ENCODE measurements around the gene SPATA3.

SPATA3 gene

GRCh38 chr2:230998882-230999281 lies 3.0 kb downstream of the SPATA3 start:
- Histone ChIP-seq H3K9me3 (ENCODE audit: control insufficient read depth, insufficient read depth, low read depth, low read length) (no peaks in the 10 kb centered on the region), H3K4me3 (ENCODE audit: low read depth, low read length) (no peak overlapping the region), H3K4me1 (ENCODE audit: control insufficient read depth, insufficient read depth, low read length) (no peaks in the 10 kb centered on the region), H3K36me3 (ENCODE audit: control insufficient read depth in 2 of 2, insufficient read depth in 1 of 2, low read length in 2 of 2) (no peaks in the 10 kb centered on the region), H3K27ac (ENCODE audit: extremely low read depth, low read depth, low read length) (no peak overlapping the region)
- no peak for TF ChIP-seq ZNF394 (tag by site-specific recombination; IDR thresholded peaks at IDR 0.05; ENCODE audit: borderline replicate concordance)
- TF ChIP-seq ZNF121 (tag by site-specific recombination; IDR thresholded peaks at IDR 0.05): no peak
- no peak for TF ChIP-seq PRDM6 (tag by site-specific recombination; IDR thresholded peaks at IDR 0.05)
- TF ChIP-seq TSHZ1 (tag by site-specific recombination; IDR thresholded peaks at IDR 0.05; ENCODE audit: borderline replicate concordance): no peak
- no peak for TF ChIP-seq ZNF354C (tag by site-specific recombination; IDR thresholded peaks at IDR 0.05; ENCODE audit: borderline replicate concordance, low read depth)
- TF ChIP-seq ZNF426 (tag by site-specific recombination; IDR thresholded peaks at IDR 0.05): no peak
- TF ChIP-seq ZNF19 (tag by site-specific recombination; IDR thresholded peaks at IDR 0.05; ENCODE audit: low read depth): no peak
- TF ChIP-seq GLI2 (tag by site-specific recombination; IDR thresholded peaks at IDR 0.05; ENCODE audit: borderline replicate concordance, low read depth): no peak
- no peak for TF ChIP-seq ZNF23 (tag by site-specific recombination; IDR thresholded peaks at IDR 0.05; ENCODE audit: borderline replicate concordance)
- TF ChIP-seq ZNF580 (tag by site-specific recombination; IDR thresholded peaks at IDR 0.05): no peak
- no peak for TF ChIP-seq EGR2 (tag by site-specific recombination; IDR thresholded peaks at IDR 0.05; ENCODE audit: low read depth)
- ChIA-PET CTCF (interaction anchor here (4.1 kb wide), 1 partner anchor 12 kb away, joined by 16 read pairs; no protein-coding TSS in a partner anchor), POLR2A (no interaction called here)

- no peaks in the 10 kb centered on the region for H3K4me1 ChIP-seq (ENCODE audit: control insufficient read depth, insufficient read depth, low read length)
- H3K9me3 ChIP-seq (ENCODE audit: control insufficient read depth, insufficient read depth, low read depth, low read length): no peaks in the 10 kb centered on the region; the same call in 1 of the 2 replicates
- TF ChIP-seq ZNF645 (tag by site-specific recombination; IDR thresholded peaks at IDR 0.05) (no peak), ZNF146 (tag by site-specific recombination; IDR thresholded peaks at IDR 0.05) (no peak), KLF8 (tag by site-specific recombination; IDR thresholded peaks at IDR 0.05) (no peak), OSR2 (tag by site-specific recombination; IDR thresholded peaks at IDR 0.05) (no peak), ZBTB11 (tag by site-specific recombination; conservative IDR thresholded peaks at IDR 0.05; ENCODE audit: low read depth) (no peak)
- CTCF ChIA-PET: interaction anchor here (1.0 to 4.1 kb wide), 2 partner anchors 12 to 53 kb away, joined by 4 to 16 read pairs; no protein-coding TSS in a partner anchor
- no peak overlapping the region for H3K4me3 ChIP-seq (ENCODE audit: low read depth, low read length)
- no peaks in the 10 kb centered on the region for H3K36me3 ChIP-seq (ENCODE audit: control insufficient read depth in 2 of 2, insufficient read depth in 1 of 2, low read length in 2 of 2)
- no peak overlapping the region for H3K27ac ChIP-seq (ENCODE audit: extremely low read depth, low read depth, low read length)
- POLR2A ChIA-PET: no interaction called here
Measured at GRCh38 chr2:230999477-230999876, 3.6 kb downstream of the SPATA3 start.

Measured in HEK293 (cell line).